Measurements from ENCODE around the gene LRP6. TPM values are rescaled to one million over a fixed set of nuclear protein-coding genes. Genes with fewer than 3 reads are reported as not detected.

The LRP6 gene
- total RNA-seq, 2 experiments from 2014 or later, result 5.2 to 8.1 TPM

- no peak overlapping the region for H3K4me2 ChIP-seq (ENCODE audit: low read length)
- no peaks in the 10 kb centered on the region for H3K4me1 ChIP-seq (ENCODE audit: insufficient read depth, low read length, poor library complexity, severe bottlenecking)
- H3K4me3 ChIP-seq (ENCODE audit: low read depth, low read length, poor library complexity, severe bottlenecking), result no peak overlapping the region
- H2AFZ ChIP-seq (ENCODE audit: low read length), result no peak overlapping the region
- no TSS peak for BruUV-seq (replicated peaks)
- no peaks in the 10 kb centered on the region for H3K79me2 ChIP-seq (ENCODE audit: insufficient read depth, low read depth, low read length)
- no peaks in the 10 kb centered on the region; the same call in 1 of the 2 replicates for H3K9me3 ChIP-seq (ENCODE audit: low read length)
- intact Hi-C loops (cut with micrococcal nuclease; ENCODE audit: unreplicated experiment), result no loop called here
- H3K27ac ChIP-seq (ENCODE audit: low read depth, low read length, poor library complexity, severe bottlenecking), result no peak overlapping the region
- H3K36me3 ChIP-seq (ENCODE audit: insufficient read depth, low read length), result no peaks in the 10 kb centered on the region
- no peak for TF ChIP-seq EZH2phosphoT487 (IDR thresholded peaks at IDR 0.05; ENCODE audit: borderline replicate concordance, low read depth, low read length)
- no peak for DNase-seq (ENCODE audit: low spot score)
- CTCF ChIA-PET (ENCODE audit: unreplicated experiment), result no interaction called here
- POLR2A ChIA-PET, result no interaction called here
- H3K9me2 ChIP-seq (ENCODE audit: insufficient read depth, low read length), result no peaks in the 10 kb centered on the region
- H4K20me1 ChIP-seq (ENCODE audit: insufficient read depth, low read length), result no peaks in the 10 kb centered on the region
Observed at GRCh38 chr12:12190087-12190809, 76.6 kb downstream of the LRP6 start.

- intact Hi-C loops (cut with micrococcal nuclease; ENCODE audit: unreplicated experiment), result loop anchor here (10.0 kb wide), 1 partner anchor 831 kb away; no protein-coding TSS in a partner anchor
- ChIA-PET CTCF (ENCODE audit: unreplicated experiment) (no interaction called here), POLR2A (no interaction called here)
- no peaks in the 10 kb centered on the region for H3K36me3 ChIP-seq (ENCODE audit: insufficient read depth, low read length)
- DNase-seq (ENCODE audit: low spot score), result no peak
- no TSS peak for BruUV-seq (replicated peaks)
- no peaks in the 10 kb centered on the region for H3K79me2 ChIP-seq (ENCODE audit: insufficient read depth, low read depth, low read length)
- no peak overlapping the region for H2AFZ ChIP-seq (ENCODE audit: low read length)
- no peaks in the 10 kb centered on the region for H3K9me2 ChIP-seq (ENCODE audit: insufficient read depth, low read length)
- H3K27ac ChIP-seq (ENCODE audit: low read depth, low read length, poor library complexity, severe bottlenecking), result no peak overlapping the region
- no peak overlapping the region for H3K4me2 ChIP-seq (ENCODE audit: low read length)
- H3K4me3 ChIP-seq (ENCODE audit: low read depth, low read length, poor library complexity, severe bottlenecking), result no peak overlapping the region
- no peak for TF ChIP-seq CTCF (conservative IDR thresholded peaks at IDR 0.05; ENCODE audit: low read length)
- no peak for TF ChIP-seq EZH2phosphoT487 (IDR thresholded peaks at IDR 0.05; ENCODE audit: borderline replicate concordance, low read depth, low read length)
- H3K4me1 ChIP-seq (ENCODE audit: insufficient read depth, low read length, poor library complexity, severe bottlenecking), result no peaks in the 10 kb centered on the region
- H3K9me3 ChIP-seq (ENCODE audit: low read length), result no peaks in the 10 kb centered on the region
- no peaks in the 10 kb centered on the region for H4K20me1 ChIP-seq (ENCODE audit: insufficient read depth, low read length)
Observed at GRCh38 chr12:12185414-12185813, 81.4 kb downstream of the LRP6 start.

- Histone ChIP-seq H3K9me3 (ENCODE audit: low read length) (no peaks in the 10 kb centered on the region), H2AFZ (ENCODE audit: low read length) (no peak overlapping the region), H3K9me2 (ENCODE audit: insufficient read depth, low read length) (no peaks in the 10 kb centered on the region), H3K27ac (ENCODE audit: low read depth, low read length, poor library complexity, severe bottlenecking) (no peak overlapping the region), H3K4me2 (ENCODE audit: low read length) (no peak overlapping the region), H3K4me1 (ENCODE audit: insufficient read depth, low read length, poor library complexity, severe bottlenecking) (no peaks in the 10 kb centered on the region), H3K79me2 (ENCODE audit: insufficient read depth, low read depth, low read length) (no peaks in the 10 kb centered on the region), H3K36me3 (ENCODE audit: insufficient read depth, low read length) (no peaks in the 10 kb centered on the region), H3K4me3 (ENCODE audit: low read depth, low read length, poor library complexity, severe bottlenecking) (no peak overlapping the region), H4K20me1 (ENCODE audit: insufficient read depth, low read length) (no peaks in the 10 kb centered on the region)
- TF ChIP-seq EZH2phosphoT487 (IDR thresholded peaks at IDR 0.05; ENCODE audit: borderline replicate concordance, low read depth, low read length) (no peak), CTCF (conservative IDR thresholded peaks at IDR 0.05; ENCODE audit: low read length) (no peak)
- intact Hi-C loops (cut with micrococcal nuclease; ENCODE audit: unreplicated experiment), result loop anchor here (10.0 kb wide), 1 partner anchor 828 kb away; no protein-coding TSS in a partner anchor
- ChIA-PET POLR2A (interaction anchor here (0.5 to 1.9 kb wide), 5 partner anchors 10 to 732 kb away, joined by 3 to 5 read pairs (median 3); no protein-coding TSS in a partner anchor), CTCF (ENCODE audit: unreplicated experiment) (no interaction called here)
- BruUV-seq (replicated peaks), result no TSS peak
- DNase-seq (ENCODE audit: low spot score), result no peak
Observed at GRCh38 chr12:12182703-12183365, 84.0 kb downstream of the LRP6 start.
